Suprapubic skin (tissue), 4 donors: Measurements from ENCODE around the gene A2ML1. TPM values are rescaled to one million over a fixed set of nuclear protein-coding genes. Genes with fewer than 3 reads are reported as not detected.
"Not testable (repeated sequence)": the region's sequence is repeated elsewhere in the genome, so short reads cannot be mapped to it uniquely, and the experiment has no call there.

ENCODE experiments used
- DNase-seq, 2 donors: peaks; one replicate each; pipeline ENCODE4 v3.0.0-alpha.2; 2019; ENCODE audit warnings: low spot score in 2 of 2
- H3K27ac ChIP-seq: fragments of 200-600 bp; sonication (generic); one replicate; pipeline ENCODE4 v1.5.1; 2019
- H3K27me3 ChIP-seq: fragments of 200-600 bp; sonication (generic); one replicate; pipeline ENCODE4 v1.5.1; 2019
- H3K36me3 ChIP-seq: fragments of 200-600 bp; sonication (generic); one replicate; pipeline ENCODE4 v1.5.1; 2019
- H3K4me1 ChIP-seq: fragments of 200-600 bp; sonication (generic); one replicate; pipeline ENCODE4 v1.5.1; 2019
- H3K4me3 ChIP-seq: fragments of 200-600 bp; sonication (generic); one replicate; pipeline ENCODE4 v1.5.1; 2019; ENCODE audit warnings: mild to moderate bottlenecking
- H3K9me3 ChIP-seq: fragments of 200-600 bp; sonication (generic); one replicate; pipeline ENCODE4 v1.5.1; 2019
- EP300 ChIP-seq: sonication (generic); formaldehyde crosslinking; IDR thresholded peaks from one replicate; pipeline ENCODE4 v1.6.1; 2017; ENCODE audit warnings: antibody characterized with exemption
- POLR2A ChIP-seq, 2 donors: fragments of 450-650 bp; IDR thresholded peaks; one replicate each; pipeline ENCODE4 v1.6.1; 2017; ENCODE audit warnings: antibody characterized with exemption in 2 of 2, mild to moderate bottlenecking in 2 of 2, moderate library complexity in 2 of 2
- POLR2AphosphoS5 ChIP-seq, 3 donors: sonication (generic); formaldehyde crosslinking; IDR thresholded peaks; one replicate each; pipeline ENCODE4 v1.6.1; 2017; ENCODE audit warnings: antibody characterized with exemption in 3 of 3
- WGBS: methylation state at CpG from one replicate; pipeline ENCODE4 v1.1.5; 2018; 5-methylcytosine and 5-hydroxymethylcytosine counted together
- total RNA-seq, 4 donors: library from RNA; depleted of rRNA; stranded (reverse); fragments of >200 nt; gene quantifications; one replicate each; pipeline ENCODE4 v1.1.0, GENCODE V29; 2016
- TF ChIP-seq, protein P1 (sequence below), 2 donors: fragments of 200-600 bp in 1 of 2; fragments of 450-650 bp in 1 of 2; sonication (generic) in 1 of 2; IDR thresholded peaks; one replicate each; pipeline ENCODE4 v1.5.1; 2016 to 2019; ENCODE audit warnings: antibody characterized with exemption in 2 of 2, mild to moderate bottlenecking in 1 of 2, moderate library complexity in 1 of 2

Gene A2ML1
- total RNA-seq, 4 donors from 2014 or later, result 166 to 268 (median 218) TPM

DNA sequence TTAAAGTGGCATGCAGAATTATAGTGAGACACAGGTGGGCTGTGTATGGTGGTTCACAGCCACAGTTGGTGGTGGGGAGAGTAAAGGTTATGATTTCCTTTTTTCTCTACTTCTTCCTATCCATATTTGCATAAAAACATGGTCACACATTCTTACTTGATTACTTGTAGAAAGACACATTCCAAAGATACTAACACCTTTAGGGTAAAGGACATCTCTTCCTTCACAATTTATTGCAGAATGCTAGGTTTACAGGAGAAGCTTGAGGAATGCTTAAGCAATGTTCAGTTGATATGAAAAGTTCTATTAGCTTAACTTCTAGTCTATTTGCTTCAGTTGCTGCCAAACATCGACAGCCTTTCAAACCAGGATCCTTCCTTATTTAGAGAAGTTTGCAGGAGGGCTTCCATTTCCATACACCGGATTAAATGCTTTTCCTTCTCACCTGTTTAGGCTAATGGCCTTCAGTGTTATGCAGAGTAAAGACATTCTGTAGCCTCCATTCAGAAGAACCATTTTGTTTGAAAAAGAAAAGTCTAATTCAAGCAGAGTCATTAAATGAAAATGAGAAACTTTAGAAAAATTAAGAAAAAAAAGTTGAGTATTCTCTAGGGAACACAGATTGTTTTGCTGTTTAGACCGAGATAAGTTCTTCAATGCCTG is 89.3 kb downstream of the A2ML1 start:
- WGBS, result 76% methylated on average over 3 of the region's 3 CpGs
- DNase-seq, result no peak
- H3K27ac ChIP-seq, result no peak overlapping the region

DNA sequence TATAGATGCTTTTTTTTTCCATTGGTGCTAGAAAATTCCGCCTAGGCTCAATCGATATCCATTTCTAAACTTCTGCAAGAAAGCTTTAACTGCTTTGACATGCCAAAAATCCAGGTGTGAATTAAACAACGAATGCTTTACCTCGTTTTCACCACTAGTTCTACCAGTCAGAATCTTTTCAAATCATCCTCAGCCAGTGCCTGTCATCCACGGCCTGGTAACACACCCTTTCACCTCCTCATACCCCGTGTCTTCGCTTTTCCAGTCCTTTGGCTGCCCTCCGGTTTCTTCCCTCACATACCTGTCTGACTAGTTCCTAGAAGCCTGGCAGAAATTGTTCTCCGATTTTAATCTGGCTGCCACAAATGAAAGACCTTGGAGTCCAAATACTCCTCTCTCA is 90.5 kb downstream of the A2ML1 start:
- 27% methylated on average over 9 of the region's 9 CpGs for WGBS
- no peak overlapping the region for H3K4me3 ChIP-seq
- no peak for DNase-seq

More for the DNA sequence above, 89.3 kb downstream of the A2ML1 start:
- TF ChIP-seq POLR2AphosphoS5 (IDR thresholded peaks at IDR 0.05), result no peak
- TF ChIP-seq POLR2A (IDR thresholded peaks at IDR 0.05), result no peak
- no peak for TF ChIP-seq EP300
- TF ChIP-seq, protein P1, sequence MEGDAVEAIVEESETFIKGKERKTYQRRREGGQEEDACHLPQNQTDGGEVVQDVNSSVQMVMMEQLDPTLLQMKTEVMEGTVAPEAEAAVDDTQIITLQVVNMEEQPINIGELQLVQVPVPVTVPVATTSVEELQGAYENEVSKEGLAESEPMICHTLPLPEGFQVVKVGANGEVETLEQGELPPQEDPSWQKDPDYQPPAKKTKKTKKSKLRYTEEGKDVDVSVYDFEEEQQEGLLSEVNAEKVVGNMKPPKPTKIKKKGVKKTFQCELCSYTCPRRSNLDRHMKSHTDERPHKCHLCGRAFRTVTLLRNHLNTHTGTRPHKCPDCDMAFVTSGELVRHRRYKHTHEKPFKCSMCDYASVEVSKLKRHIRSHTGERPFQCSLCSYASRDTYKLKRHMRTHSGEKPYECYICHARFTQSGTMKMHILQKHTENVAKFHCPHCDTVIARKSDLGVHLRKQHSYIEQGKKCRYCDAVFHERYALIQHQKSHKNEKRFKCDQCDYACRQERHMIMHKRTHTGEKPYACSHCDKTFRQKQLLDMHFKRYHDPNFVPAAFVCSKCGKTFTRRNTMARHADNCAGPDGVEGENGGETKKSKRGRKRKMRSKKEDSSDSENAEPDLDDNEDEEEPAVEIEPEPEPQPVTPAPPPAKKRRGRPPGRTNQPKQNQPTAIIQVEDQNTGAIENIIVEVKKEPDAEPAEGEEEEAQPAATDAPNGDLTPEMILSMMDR (IDR thresholded peaks at IDR 0.05), result no peak
- H3K4me3 ChIP-seq, result no peak overlapping the region
- no peaks in the 10 kb centered on the region for H3K27me3 ChIP-seq
- H3K4me1 ChIP-seq, result peaks cover 18% of the 10 kb centered on the region
- no peaks in the 10 kb centered on the region for H3K36me3 ChIP-seq
- no peaks in the 10 kb centered on the region for H3K9me3 ChIP-seq

DNA sequence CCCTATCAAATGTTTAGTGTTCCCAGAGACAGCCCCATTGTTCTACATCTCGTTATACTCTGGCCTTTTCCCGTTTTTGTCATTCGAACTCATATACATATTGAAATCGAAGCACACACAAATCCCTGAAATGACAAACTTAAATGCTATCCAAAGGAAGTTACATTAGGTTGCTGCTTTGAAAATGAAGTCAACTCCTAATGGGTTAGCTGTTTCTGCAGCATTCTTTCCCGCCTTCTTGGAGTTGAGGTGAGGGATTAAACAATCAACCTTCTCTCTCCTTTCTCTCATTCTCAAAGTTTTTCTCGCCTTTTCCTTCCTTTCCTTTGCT is 91.2 kb downstream of the A2ML1 start:
- WGBS, result 13% methylated on average over 6 of the region's 6 CpGs
- H3K9me3 ChIP-seq, result no peaks in the 10 kb centered on the region

More for the DNA sequence above, 90.5 kb downstream of the A2ML1 start:
- Histone ChIP-seq H3K9me3 (no peaks in the 10 kb centered on the region), H3K27me3 (no peaks in the 10 kb centered on the region), H3K4me1 (peaks cover 18% of the 10 kb centered on the region), H3K27ac (no peak overlapping the region), H3K36me3 (no peaks in the 10 kb centered on the region)
- TF ChIP-seq POLR2AphosphoS5 (IDR thresholded peaks at IDR 0.05), result no peak
- TF ChIP-seq, protein P1 (IDR thresholded peaks at IDR 0.05), result peak; percentile 1 to 19

DNA sequence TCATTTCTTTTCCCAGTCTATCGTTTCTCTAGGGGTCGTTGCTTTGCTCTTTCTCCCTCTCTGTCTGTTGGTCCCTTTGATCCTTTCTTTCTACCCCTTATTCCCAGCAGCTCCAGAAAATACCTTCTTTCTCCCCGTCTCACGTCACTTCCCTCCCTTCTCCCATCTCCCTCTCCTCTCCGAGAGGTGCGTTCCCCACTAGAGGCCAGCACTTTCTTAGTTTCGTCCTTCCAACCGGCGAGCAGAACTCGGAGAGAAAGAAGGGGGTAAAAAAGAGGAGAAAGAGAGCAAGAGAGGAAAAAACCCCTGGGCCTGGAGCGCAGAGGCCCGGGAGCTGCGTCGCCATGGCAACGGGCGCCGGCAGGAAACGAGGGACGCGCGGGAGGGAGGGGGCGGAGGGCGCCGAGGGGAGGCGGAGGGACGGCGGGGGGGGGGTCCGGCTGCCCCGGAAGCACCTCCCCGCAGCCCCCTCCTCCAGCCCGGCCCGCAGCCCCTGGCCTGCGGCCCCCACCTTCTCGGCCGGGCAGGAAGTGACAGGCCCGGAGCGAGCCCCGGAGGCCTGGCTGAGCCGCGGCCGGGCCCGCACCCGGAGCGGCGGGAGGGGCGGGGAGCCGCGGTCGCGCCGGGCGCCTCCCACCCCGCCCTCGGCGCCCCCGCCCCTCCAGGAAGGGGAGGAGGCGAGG is 91.8 kb downstream of the A2ML1 start, which contains the start of gene PHC1:
TSS of gene PHC1 (plus strand) at position 477 of the 683 bp plus-strand sequence. CDS start 3,169 bp downstream, outside the sequence.
- peak within 1 kb of the TSS; percentile 75 for H3K4me3 ChIP-seq
- H3K27me3 ChIP-seq, H3K36me3 ChIP-seq, H3K9me3 ChIP-seq: not testable (repeated sequence)
- DNase-seq, result peak; percentile 78 to 84
- peak within 1 kb of the TSS; percentile 84 for H3K27ac ChIP-seq
- TF ChIP-seq, protein P1 (IDR thresholded peaks at IDR 0.05), result peak in 1 of 2 donors; percentile 25
- under 1% methylated on average over 17 of the region's 57 CpGs for WGBS
- peaks cover 18% of the 10 kb centered on the region for H3K4me1 ChIP-seq

More for the DNA sequence above, 91.2 kb downstream of the A2ML1 start:
- Histone ChIP-seq H3K27me3 (no peaks in the 10 kb centered on the region), H3K4me3 (peak overlapping the region; percentile 75), H3K4me1 (peaks cover 18% of the 10 kb centered on the region), H3K27ac (peak overlapping the region; percentile 84), H3K36me3 (no peaks in the 10 kb centered on the region)
- no peak for DNase-seq
- TF ChIP-seq POLR2AphosphoS5 (IDR thresholded peaks at IDR 0.05) (no peak), POLR2A (IDR thresholded peaks at IDR 0.05) (no peak), EP300 (no peak)
- TF ChIP-seq, protein P1 (IDR thresholded peaks at IDR 0.05), result no peak

DNA sequence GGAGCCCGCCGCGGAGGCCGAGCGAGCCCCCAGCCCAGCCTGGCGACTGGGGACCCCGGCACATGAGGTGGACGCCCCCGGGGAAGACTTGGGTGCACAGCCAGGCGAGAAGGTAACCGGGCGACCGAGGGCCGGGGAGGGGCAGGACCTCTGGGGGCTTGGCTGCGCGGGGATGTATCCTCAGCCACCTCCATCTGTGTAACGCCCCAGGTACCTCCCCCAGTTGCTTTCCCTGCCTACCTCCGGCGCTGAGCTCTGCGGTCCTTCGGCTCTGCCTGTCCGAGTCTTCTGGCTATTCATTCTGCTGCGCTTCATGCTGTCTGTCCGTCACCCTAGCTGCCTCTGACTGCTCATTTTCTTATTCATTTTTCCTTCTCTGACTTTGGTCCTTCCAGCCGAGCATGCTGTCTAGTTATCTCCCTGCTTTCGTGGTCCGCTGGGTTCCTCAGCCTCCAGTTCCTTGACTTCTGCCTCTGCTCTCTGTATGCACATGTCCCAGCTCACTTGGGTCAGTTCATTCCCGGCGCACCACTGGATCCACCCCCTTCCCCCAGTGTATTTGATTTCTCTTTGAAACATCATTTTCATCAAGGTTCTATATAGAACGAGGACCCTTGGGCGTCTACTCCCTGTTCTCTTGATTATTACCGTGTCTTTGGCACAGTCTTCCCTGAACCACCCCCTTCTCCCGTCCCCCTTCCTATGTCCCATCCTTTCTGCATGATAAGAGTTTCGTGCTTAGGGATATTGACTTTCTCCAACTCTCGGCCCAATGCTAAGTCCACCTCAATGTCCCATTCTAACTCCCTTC is 92.5 kb downstream of the A2ML1 start:
- H3K36me3 ChIP-seq, result no peaks in the 10 kb centered on the region
- peak; percentile 76 to 82 for DNase-seq
- WGBS, result 5% methylated on average over 20 of the region's 35 CpGs
- peak overlapping the region; percentile 75 for H3K4me3 ChIP-seq
- H3K27me3 ChIP-seq, result no peaks in the 10 kb centered on the region
- H3K27ac ChIP-seq, result peak overlapping the region; percentile 84
- TF ChIP-seq EP300, result no peak
- no peak for TF ChIP-seq POLR2AphosphoS5 (IDR thresholded peaks at IDR 0.05)
- TF ChIP-seq POLR2A (IDR thresholded peaks at IDR 0.05), result no peak
- TF ChIP-seq, protein P1 (IDR thresholded peaks at IDR 0.05), result no peak
- H3K9me3 ChIP-seq, result no peaks in the 10 kb centered on the region
- peaks cover 18% of the 10 kb centered on the region for H3K4me1 ChIP-seq
